Psoas muscle (tissue), 8 donors: ENCODE results near the gene WHRN. TPM values are rescaled to one million over a fixed set of nuclear protein-coding genes. Genes with fewer than 3 reads are reported as not detected.

ENCODE experiments used
- ATAC-seq, 4 donors: fragments of 200-7000 bp; cut with Tn5 transposase; one replicate each; pipeline ENCODE4 v1.9.1; 2020; ENCODE audit warnings: moderate library complexity in 3 of 4, mild to moderate bottlenecking in 2 of 4
- DNase-seq, 2 donors: peaks; one replicate each; pipeline ENCODE4 v3.0.0-alpha.2; 2020
- H3K27ac ChIP-seq: fragments of 200-600 bp; one replicate; pipeline ENCODE4 v1.8.0; 2022
- H3K27me3 ChIP-seq, 3 donors: fragments of 200-600 bp in 1 of 3; one replicate each; pipeline versions ENCODE4 v1.6.1 to v1.8.0; 2013 to 2022; ENCODE audit warnings: low read length in 2 of 3, mild to moderate bottlenecking in 2 of 3, moderate library complexity in 1 of 3; ENCODE audit not compliant: insufficient read depth in 3 of 3
- H3K36me3 ChIP-seq, 2 donors: fragments of 200-600 bp in 1 of 2; one replicate each; pipeline versions ENCODE4 v1.6.1 to v1.8.0; 2013 to 2022; ENCODE audit warnings: low read depth in 1 of 2, mild to moderate bottlenecking in 1 of 2, moderate library complexity in 1 of 2; ENCODE audit not compliant: insufficient read depth in 1 of 2
- H3K4me1 ChIP-seq: fragments of 200-600 bp; one replicate; pipeline ENCODE4 v1.8.0; 2022
- H3K4me3 ChIP-seq: fragments of 200-600 bp; one replicate; pipeline ENCODE4 v1.8.0; 2022; ENCODE audit warnings: mild to moderate bottlenecking
- H3K9me3 ChIP-seq: fragments of 200-600 bp; one replicate; pipeline ENCODE4 v1.8.0; 2022
- WGBS, 3 donors: extraction: QIAGEN DNeasy Blood & Tissue Kit; methylation state at CpG; one replicate each; pipeline versions ENCODE4 v1.1.6 to v1.1.7; 2013; 5-methylcytosine and 5-hydroxymethylcytosine counted together
- intact Hi-C, 2 donors: fragments of 100-400 bp; cut with DNase I; formaldehyde crosslinking; loops; one replicate each; pipeline versions ENCODE4 v1.11.0 to v1.14.2; 2022
- polyA plus RNA-seq, 3 donors: library from polyadenylated mRNA; stranded (reverse); fragments of 200-250 nt; gene quantifications; one replicate each; pipeline ENCODE4 v1.2.3, GENCODE V29; 2013
- total RNA-seq, 4 donors: library from RNA; stranded (reverse); fragmentation: NEBNext Ultra II Directional in 2 of 4; extraction: Animal tissue kit (Norgen Biotek cat#: 25700) in 2 of 4; gene quantifications; one replicate each; pipeline versions ENCODE4 v1.2.1 to v1.2.4, GENCODE V29; 2021 to 2023
- TF ChIP-seq, protein P1 (sequence below): fragments of 200-600 bp; IDR thresholded peaks from one replicate; pipeline ENCODE4 v1.8.0; 2022; ENCODE audit warnings: antibody characterized with exemption
- donor health status: healthy with polysubstance abuse.
- donor health status: DM: no; HTN: no; CAD: no; lungs with moderate emphysema.
- donor health status: Bipolar disorder and iron deficiency.
- donor health status: healthy.
- donor health status: DM: yes; HTN: yes; CAD: no.
- donor health status: DM: no; HTN: no; CAD: no.
- donor health status: DM: no; HTN: no; CAD: no.
- donor health status: DM: yes; HTN: yes; CAD: no.

WHRN gene
- total and polyA plus RNA-seq, 7 donors, result 0.07 to 0.62 (median 0.15) TPM

DNA sequence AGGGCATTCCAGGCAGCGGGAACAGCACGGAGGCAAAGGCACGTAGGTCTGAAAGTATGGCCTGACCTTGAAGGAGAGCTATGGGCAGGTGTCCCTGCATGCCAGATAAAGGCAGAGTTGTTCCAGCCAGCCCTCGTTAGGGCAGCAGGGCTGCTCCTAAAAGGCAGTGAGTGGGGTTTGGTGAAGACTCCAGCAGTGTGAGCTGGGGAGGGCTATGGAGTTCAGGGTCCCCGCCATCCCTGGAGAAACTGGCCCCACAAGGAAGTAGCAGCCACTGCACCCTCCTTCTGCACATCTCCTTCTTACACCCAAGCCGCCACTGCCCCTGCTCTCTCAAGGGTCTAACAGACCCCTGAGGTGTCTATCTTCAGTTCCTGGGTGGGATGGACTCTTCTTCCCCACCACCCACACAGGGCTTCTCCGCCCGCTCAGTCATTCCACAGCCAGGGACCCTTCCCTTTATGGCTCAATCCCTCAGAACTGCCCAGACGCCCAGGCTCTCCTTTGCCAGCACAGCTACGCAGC is 118.8 kb downstream of the WHRN start:
- Histone ChIP-seq H3K36me3 (no peaks in the 10 kb centered on the region), H3K4me3 (peak overlapping the region; percentile 63), H3K9me3 (no peaks in the 10 kb centered on the region), H3K27me3 (no peaks in the 10 kb centered on the region), H3K27ac (peak overlapping the region; percentile 65), H3K4me1 (peaks cover 18% of the 10 kb centered on the region)
- no peak for DNase-seq
- 68 to 79% (median 71%) methylated on average over 10 of the region's 10 CpGs for WGBS, 3 donors
- TF ChIP-seq, protein P1, sequence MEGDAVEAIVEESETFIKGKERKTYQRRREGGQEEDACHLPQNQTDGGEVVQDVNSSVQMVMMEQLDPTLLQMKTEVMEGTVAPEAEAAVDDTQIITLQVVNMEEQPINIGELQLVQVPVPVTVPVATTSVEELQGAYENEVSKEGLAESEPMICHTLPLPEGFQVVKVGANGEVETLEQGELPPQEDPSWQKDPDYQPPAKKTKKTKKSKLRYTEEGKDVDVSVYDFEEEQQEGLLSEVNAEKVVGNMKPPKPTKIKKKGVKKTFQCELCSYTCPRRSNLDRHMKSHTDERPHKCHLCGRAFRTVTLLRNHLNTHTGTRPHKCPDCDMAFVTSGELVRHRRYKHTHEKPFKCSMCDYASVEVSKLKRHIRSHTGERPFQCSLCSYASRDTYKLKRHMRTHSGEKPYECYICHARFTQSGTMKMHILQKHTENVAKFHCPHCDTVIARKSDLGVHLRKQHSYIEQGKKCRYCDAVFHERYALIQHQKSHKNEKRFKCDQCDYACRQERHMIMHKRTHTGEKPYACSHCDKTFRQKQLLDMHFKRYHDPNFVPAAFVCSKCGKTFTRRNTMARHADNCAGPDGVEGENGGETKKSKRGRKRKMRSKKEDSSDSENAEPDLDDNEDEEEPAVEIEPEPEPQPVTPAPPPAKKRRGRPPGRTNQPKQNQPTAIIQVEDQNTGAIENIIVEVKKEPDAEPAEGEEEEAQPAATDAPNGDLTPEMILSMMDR, result no peak
- ATAC-seq, result no peak
- intact Hi-C loops, result no loop called here

DNA sequence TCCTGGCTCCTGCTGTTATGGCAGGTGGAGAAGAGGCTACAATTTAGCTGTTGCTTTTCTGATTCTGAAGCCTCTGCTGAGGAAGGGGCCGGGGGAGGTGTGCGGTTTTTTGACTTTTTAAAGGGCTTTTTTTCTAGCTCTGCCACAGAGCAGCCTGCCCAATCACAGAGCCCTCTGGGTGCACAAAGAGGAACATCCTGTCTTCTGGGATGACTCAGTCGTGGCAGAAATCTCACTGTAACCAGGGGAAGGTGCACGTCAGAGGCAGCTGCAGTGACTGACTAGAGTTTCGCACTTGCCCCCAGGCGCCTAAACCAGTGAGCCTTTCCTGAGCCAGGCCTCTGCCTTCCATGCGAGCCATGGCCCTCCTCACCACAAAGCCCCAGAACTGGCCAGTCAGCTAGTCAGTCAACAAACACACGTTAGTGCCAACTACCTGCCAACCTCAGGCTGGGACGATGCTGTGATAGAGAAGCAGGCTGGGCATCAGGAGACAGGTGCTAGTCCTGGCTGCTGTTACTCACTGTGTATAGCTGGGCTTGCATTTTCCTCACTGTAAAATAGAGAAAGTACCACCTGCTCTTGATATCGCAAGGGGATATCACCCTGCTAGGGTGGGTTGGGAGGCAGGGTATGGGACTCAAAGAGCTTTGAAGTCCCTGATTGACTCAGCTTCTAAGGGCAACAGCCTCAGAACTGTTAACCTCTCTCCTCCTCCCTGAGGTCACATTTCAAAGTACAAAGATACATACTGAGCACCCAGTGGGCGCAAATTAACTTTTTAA is 119.7 kb downstream of the WHRN start:
- ATAC-seq, result peak; percentile 24 to 66 (median 56)
- Histone ChIP-seq H3K4me3 (peak overlapping the region; percentile 63), H3K9me3 (no peaks in the 10 kb centered on the region), H3K4me1 (peaks cover 18% of the 10 kb centered on the region), H3K27me3 (no peaks in the 10 kb centered on the region), H3K36me3 (no peaks in the 10 kb centered on the region), H3K27ac (peak overlapping the region; percentile 65)
- 71 to 76% (median 74%) methylated on average over 11 of the region's 11 CpGs for WGBS, 3 donors
- TF ChIP-seq, protein P1, result no peak
- DNase-seq, result peak; percentile 71 to 83
- intact Hi-C loops, result no loop called here

DNA sequence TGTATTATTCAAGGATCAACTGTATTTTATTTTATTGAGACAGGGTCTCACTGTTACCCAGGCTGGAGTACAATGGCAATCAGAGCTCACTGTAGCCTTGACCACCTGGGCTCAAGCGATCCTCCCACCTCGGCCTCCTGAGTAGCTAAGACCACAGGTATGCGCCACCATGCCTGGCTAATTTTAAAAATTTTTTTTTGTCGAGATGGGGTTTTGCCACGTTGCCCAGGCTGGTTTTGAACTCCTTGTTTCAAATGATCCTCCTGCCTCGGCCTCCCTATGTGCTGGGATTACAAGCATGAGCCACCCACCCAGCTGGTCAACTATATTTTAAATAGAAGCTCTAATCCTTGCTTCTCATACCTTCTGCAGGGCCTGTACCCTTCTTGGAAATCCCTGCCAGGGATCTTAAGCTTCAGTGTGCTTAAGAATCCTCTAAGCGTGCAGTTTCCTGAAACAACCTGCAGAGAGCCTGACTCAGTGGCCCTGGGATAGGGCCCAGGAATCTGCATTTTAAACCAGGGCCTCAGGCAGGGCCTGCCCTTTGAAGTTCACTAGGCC is 120.4 kb downstream of the WHRN start:
- Histone ChIP-seq H3K27me3 (no peaks in the 10 kb centered on the region), H3K4me1 (peaks cover 18% of the 10 kb centered on the region), H3K36me3 (no peaks in the 10 kb centered on the region), H3K27ac (peak overlapping the region; percentile 47), H3K4me3 (no peak overlapping the region), H3K9me3 (no peaks in the 10 kb centered on the region)
- DNase-seq (no peak), ATAC-seq (no peak)
- intact Hi-C loops, result no loop called here
- 88 to 90% (median 89%) methylated on average over 7 of the region's 7 CpGs for WGBS, 3 donors
- TF ChIP-seq, protein P1, result no peak

DNA sequence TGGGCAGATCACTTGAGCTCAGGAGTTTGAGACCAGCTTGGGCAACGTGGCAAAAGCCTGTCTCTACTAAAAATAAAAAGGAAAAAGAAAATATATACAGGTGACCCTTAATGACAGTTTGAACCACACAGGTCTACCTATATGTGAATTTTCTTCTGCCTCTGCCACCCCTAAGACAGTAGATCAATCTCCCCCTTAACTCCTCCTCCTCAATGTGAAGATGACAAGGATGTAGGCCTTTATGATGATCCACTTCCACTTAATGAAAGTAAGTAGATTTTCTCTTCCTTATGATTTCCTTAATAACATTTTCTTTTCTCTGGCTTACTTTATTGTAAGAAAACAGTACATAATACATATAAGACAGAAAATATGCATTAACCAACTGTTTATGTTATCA is 120.9 kb downstream of the WHRN start:
- Histone ChIP-seq H3K9me3 (no peaks in the 10 kb centered on the region), H3K36me3 (peaks cover 0 to 4% of the 10 kb centered on the region in 2 donors), H3K27ac (peak overlapping the region; percentile 41), H3K27me3 (no peaks in the 10 kb centered on the region), H3K4me3 (no peak overlapping the region), H3K4me1 (peaks cover 18% of the 10 kb centered on the region)
- no peak for ATAC-seq
- TF ChIP-seq, protein P1, result no peak
- WGBS, 3 donors, result 76% methylated on average over 1 of the region's 1 CpG
- DNase-seq, result no peak
- intact Hi-C loops, result no loop called here
